Stimulated activated CD4-positive, alpha-beta T cell treated with anti-CD3 and anti-CD28 coated beads, Interleukin-4, amount 100 ng/mL, for 4 hours (primary cell): ENCODE results near the gene ANKRD53.
"Not testable (repeated sequence)": the region's sequence is repeated elsewhere in the genome, so short reads cannot be mapped to it uniquely, and the experiment has no call there.

ENCODE experiments used
- DNase-seq, 2 experiments: peaks; one replicate each; pipeline ENCODE4 v3.0.0-alpha.2; 2020

The ANKRD53 gene

DNA sequence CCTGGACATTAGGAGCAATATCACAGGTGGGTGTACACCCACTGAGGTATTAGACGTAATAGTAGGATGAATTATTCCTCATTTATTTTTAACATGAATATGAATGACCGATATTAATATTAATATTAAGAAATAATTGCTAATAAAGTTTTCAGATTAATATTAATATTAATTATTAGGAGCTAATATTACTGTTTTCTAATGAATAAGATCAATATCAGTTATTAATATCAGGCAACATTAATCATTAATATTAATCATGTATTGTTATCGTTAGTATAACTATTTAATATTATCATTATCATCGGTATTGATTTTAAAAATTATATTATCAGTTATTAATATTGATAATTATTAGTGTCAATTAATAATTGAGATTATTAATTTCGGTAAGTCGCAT, 41.6 kb downstream of the ANKRD53 start:
- DNase-seq = not testable (repeated sequence)

DNA sequence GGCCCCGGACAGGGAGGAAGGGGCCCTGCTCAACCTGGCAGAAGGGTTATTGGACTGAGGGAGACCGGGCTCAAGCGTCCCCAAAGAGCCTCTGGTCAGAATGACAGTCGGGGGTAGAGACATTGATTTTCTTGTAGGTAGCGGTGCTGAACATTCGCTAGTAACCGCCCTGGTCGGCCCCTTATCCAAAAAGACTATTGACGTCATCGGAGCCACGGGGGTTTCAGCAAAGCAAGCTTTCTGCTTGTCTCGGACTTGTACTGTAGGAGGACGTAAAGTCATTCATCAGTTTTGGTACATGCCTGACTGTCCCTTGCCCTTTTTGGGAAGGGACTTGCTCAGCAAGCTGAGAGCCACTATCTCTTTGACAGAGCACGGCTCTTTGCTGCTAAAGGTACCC, 43.0 kb downstream of the ANKRD53 start:
- DNase-seq = not testable (repeated sequence)

DNA sequence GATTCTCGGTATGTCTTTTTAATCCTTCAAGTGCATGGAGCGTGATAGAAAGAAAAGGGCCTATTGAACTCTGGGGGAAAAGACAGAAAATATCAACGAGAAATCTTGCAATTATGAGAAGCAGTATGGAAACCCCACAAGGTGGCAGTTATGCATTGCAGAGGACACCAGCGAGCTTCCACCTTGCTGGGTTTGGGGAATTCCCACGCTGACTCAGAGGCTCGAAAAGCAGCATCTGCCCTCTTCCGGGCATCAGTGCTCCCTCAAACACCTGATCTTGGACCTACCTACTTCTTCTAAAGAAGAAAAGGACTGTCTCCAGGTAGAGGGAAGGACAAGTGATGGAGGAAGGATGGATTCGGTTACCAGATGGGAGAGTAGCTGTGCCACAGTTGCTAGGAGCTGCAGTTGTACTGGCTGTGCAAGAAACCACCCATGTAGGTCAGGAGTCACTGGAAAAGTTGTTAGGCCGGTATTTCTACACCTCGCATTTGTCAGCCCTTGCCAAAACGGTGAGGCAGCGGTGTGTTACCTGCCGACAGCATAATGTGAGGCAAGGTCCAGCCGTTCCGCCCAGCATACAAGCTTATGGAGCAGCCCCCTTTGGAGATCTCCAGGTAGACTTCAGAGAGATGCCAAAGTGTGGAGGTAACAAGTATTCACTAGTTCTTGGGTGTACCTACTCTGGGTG, 45.3 kb downstream of the ANKRD53 start:
- peak; percentile 62 to 84 for DNase-seq
